ENCODE data around the gene SGO1. TPM values are rescaled to one million over a fixed set of nuclear protein-coding genes. Genes with fewer than 3 reads are reported as not detected.
A peak's percentile ranks its signal among the peaks of the same experiment; 100 is the strongest.
"Not testable (repeated sequence)": the region's sequence is repeated elsewhere in the genome, so short reads cannot be mapped to it uniquely, and the experiment has no call there.

The SGO1 gene
- total RNA-seq, 1 experiment from 2014 or later: 22.4 TPM

DNA sequence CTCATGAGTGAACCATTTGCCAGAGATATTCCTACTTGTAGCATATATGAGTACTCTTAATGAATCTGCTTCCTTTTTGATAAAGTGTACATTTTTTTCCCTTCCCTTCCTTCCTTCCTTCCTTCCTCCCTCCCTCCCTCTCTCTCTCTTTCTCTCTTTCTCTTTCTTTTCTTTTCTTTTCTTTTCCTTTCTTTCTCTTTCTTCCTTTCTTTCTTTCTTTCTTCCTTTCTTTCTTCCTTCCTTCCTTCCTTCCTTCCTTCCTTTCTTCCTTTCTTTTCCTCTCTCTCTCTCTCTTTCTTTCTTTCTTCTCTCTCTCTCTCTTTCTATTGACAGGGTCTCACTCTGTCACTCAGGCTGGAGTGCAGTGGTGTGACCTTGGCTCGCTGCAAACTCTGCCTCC lies 27.5 kb upstream of the SGO1 start:
- H3K4me3 ChIP-seq (ENCODE audit: low read length); H2AFZ ChIP-seq (ENCODE audit: low read length); H3K9me3 ChIP-seq (ENCODE audit: low read length); H3K79me2 ChIP-seq (ENCODE audit: low read length); DNase-seq; H3K27me3 ChIP-seq (ENCODE audit: low read length); H3K9me2 ChIP-seq (replicated peaks; ENCODE audit: insufficient read depth, low read length); H3K9ac ChIP-seq (ENCODE audit: low read length); H3K27ac ChIP-seq (ENCODE audit: low read length); H4K20me1 ChIP-seq (ENCODE audit: insufficient read depth, low read depth, low read length); H3K36me3 ChIP-seq (ENCODE audit: insufficient read depth, low read length); H3K4me2 ChIP-seq (ENCODE audit: low read depth, low read length, poor library complexity, severe bottlenecking); H3K4me1 ChIP-seq (ENCODE audit: low read length): not testable (repeated sequence)

DNA sequence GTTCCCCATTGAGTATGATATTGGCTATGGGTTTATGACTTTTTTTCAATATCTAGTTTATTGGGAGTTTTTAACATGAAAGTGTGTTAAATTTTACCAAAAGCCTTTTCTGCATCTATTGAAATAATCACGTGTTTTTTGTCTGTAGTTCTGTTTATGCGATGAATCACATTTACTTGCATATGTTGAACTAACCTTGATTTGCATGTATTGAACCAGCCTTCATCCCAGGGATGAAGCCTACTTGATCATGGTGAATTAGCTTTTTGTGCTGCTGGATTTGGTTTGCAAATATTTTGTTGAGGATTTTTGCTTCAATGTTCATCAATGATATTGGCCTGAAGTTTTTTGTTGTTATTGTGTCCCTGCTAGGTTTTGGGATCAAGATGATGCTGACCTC lies 21.9 kb upstream of the SGO1 start:
- H2AFZ ChIP-seq (ENCODE audit: low read length); H3K79me2 ChIP-seq (ENCODE audit: low read length); H3K9me2 ChIP-seq (replicated peaks; ENCODE audit: insufficient read depth, low read length); H3K4me3 ChIP-seq (ENCODE audit: low read length); H3K4me2 ChIP-seq (ENCODE audit: low read depth, low read length, poor library complexity, severe bottlenecking); DNase-seq; H3K27ac ChIP-seq (ENCODE audit: low read length); H3K9me3 ChIP-seq (ENCODE audit: low read length); H3K4me1 ChIP-seq (ENCODE audit: low read length); H3K9ac ChIP-seq (ENCODE audit: low read length); H3K27me3 ChIP-seq (ENCODE audit: low read length); H3K36me3 ChIP-seq (ENCODE audit: insufficient read depth, low read length); H4K20me1 ChIP-seq (ENCODE audit: insufficient read depth, low read depth, low read length): not testable (repeated sequence)

DNA sequence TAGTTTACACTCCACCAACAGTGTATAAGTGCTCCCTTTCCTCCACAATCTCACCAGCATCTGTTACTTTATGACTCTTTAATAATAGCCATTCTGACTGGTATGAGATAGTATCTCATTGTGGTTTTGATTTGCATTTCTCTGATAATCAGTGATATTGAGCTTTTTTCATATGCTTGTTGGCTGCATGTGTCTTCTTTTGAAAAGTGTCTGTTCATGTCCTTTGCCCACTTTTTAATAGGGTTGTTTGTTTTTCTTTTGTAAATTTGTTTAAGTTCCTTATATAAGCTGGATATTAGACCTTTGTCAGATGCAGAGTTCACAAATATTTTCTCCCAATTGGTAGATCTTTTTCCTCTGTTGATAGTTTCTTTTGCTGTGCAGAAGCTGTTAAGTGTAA lies 19.9 kb upstream of the SGO1 start:
- H3K27me3 ChIP-seq (ENCODE audit: low read length); H3K27ac ChIP-seq (ENCODE audit: low read length); H3K4me3 ChIP-seq (ENCODE audit: low read length); H3K4me2 ChIP-seq (ENCODE audit: low read depth, low read length, poor library complexity, severe bottlenecking); H3K79me2 ChIP-seq (ENCODE audit: low read length); H2AFZ ChIP-seq (ENCODE audit: low read length); H3K9me3 ChIP-seq (ENCODE audit: low read length); H3K4me1 ChIP-seq (ENCODE audit: low read length); H3K9me2 ChIP-seq (replicated peaks; ENCODE audit: insufficient read depth, low read length); H3K36me3 ChIP-seq (ENCODE audit: insufficient read depth, low read length); H4K20me1 ChIP-seq (ENCODE audit: insufficient read depth, low read depth, low read length); H3K9ac ChIP-seq (ENCODE audit: low read length); DNase-seq: not testable (repeated sequence)

DNA sequence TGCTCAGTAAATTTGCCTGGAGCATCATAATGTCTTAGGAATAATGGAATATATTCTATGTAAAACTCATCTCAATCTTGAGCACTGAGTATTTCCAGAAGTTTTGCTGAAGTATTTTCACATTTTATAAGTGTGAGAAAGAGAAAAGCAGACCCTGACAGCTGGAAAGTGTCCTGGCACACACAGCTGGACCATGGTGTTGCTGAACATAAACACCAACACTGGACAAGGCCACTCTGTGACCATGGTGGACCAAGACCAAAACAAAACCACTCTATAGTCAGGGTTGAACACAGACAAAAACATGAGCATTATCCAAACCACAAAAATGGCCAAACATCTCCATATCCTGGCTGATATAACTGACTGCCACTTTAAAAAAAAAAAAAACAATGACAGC lies 15.1 kb upstream of the SGO1 start:
- no peak overlapping the region for H3K27ac ChIP-seq (ENCODE audit: low read length)
- H3K9me2 ChIP-seq (replicated peaks; ENCODE audit: insufficient read depth, low read length): no peaks in the 10 kb centered on the region
- H2AFZ ChIP-seq (ENCODE audit: low read length): no peak overlapping the region
- no peaks in the 10 kb centered on the region for H4K20me1 ChIP-seq (ENCODE audit: insufficient read depth, low read depth, low read length)
- DNase-seq: no peak
- H3K4me3 ChIP-seq (ENCODE audit: low read length): no peak overlapping the region
- no peaks in the 10 kb centered on the region for H3K27me3 ChIP-seq (ENCODE audit: low read length)
- H3K36me3 ChIP-seq (ENCODE audit: insufficient read depth, low read length): no peaks in the 10 kb centered on the region
- H3K9ac ChIP-seq (ENCODE audit: low read length): no peak overlapping the region
- H3K4me2 ChIP-seq (ENCODE audit: low read depth, low read length, poor library complexity, severe bottlenecking): no peak overlapping the region
- H3K4me1 ChIP-seq (ENCODE audit: low read length): no peaks in the 10 kb centered on the region
- no peaks in the 10 kb centered on the region for H3K79me2 ChIP-seq (ENCODE audit: low read length)
- no peaks in the 10 kb centered on the region for H3K9me3 ChIP-seq (ENCODE audit: low read length)

DNA sequence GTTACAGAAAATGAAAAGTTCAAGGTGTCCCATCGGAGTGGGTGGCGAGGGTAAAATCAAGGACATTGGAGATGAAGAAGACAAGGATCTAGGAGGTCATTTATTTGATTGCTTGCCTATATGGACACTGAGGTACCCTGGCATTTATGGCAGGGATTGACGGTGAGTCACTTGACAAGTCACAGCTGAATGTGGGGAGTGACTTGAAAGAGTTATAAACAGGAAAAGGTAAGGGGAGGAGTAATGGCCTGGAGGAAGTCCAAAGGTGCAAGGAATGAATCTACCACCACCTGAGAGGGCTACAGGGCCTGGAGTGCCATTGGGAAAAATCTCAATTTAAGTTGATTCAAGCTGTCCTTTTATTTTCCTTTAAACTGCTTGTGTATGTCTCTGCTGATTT lies 11.8 kb upstream of the SGO1 start:
- H3K27me3 ChIP-seq (ENCODE audit: low read length): no peaks in the 10 kb centered on the region
- no peaks in the 10 kb centered on the region for H4K20me1 ChIP-seq (ENCODE audit: insufficient read depth, low read depth, low read length)
- no peak overlapping the region for H3K9ac ChIP-seq (ENCODE audit: low read length)
- no peak overlapping the region for H3K4me3 ChIP-seq (ENCODE audit: low read length)
- no peaks in the 10 kb centered on the region for H3K9me2 ChIP-seq (replicated peaks; ENCODE audit: insufficient read depth, low read length)
- H3K36me3 ChIP-seq (ENCODE audit: insufficient read depth, low read length): no peaks in the 10 kb centered on the region
- H2AFZ ChIP-seq (ENCODE audit: low read length): no peak overlapping the region
- no peak overlapping the region for H3K4me2 ChIP-seq (ENCODE audit: low read depth, low read length, poor library complexity, severe bottlenecking)
- H3K4me1 ChIP-seq (ENCODE audit: low read length): no peaks in the 10 kb centered on the region
- H3K9me3 ChIP-seq (ENCODE audit: low read length): no peaks in the 10 kb centered on the region
- H3K27ac ChIP-seq (ENCODE audit: low read length): no peak overlapping the region
- H3K79me2 ChIP-seq (ENCODE audit: low read length): no peaks in the 10 kb centered on the region
- DNase-seq: no peak

DNA sequence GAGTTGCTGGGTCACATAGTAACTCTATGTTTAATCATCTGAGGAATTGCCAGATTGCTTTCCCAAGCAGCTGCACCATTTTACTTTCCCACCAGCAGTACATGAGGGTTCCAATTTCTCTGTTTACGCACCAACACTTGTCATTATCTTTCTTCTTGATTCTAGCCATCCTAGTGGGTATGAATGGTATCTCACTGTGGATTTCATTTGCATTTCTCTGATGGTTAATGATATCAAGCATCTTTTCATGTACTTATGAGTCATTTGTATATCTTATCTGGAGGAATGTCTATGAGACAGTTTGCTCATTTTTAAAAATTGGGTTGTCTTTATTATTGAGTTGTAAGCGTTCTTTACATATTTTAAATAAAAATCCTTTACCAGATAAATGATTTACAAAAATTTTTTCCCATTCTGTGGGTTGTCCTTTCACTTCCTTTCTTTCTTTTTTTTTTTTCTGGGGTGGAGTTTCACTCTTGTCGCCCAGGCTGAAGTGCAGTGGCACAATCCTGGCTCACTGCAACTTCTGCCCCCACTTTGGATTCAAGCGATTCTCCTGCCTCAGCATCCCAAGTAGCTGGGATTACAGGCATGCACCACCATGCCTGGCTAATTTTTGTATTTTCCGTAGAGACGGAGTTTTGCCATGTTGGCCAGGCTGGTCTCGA lies 8.9 kb upstream of the SGO1 start:
- H3K4me1 ChIP-seq (ENCODE audit: low read length): no peaks in the 10 kb centered on the region
- no peak overlapping the region for H3K27ac ChIP-seq (ENCODE audit: low read length)
- H3K36me3 ChIP-seq (ENCODE audit: insufficient read depth, low read length): no peaks in the 10 kb centered on the region
- DNase-seq: no peak
- H3K4me2 ChIP-seq (ENCODE audit: low read depth, low read length, poor library complexity, severe bottlenecking): no peak overlapping the region
- H3K27me3 ChIP-seq (ENCODE audit: low read length): no peaks in the 10 kb centered on the region
- no peaks in the 10 kb centered on the region for H4K20me1 ChIP-seq (ENCODE audit: insufficient read depth, low read depth, low read length)
- no peak overlapping the region for H3K9ac ChIP-seq (ENCODE audit: low read length)
- H2AFZ ChIP-seq (ENCODE audit: low read length): no peak overlapping the region
- H3K79me2 ChIP-seq (ENCODE audit: low read length): no peaks in the 10 kb centered on the region
- no peaks in the 10 kb centered on the region for H3K9me2 ChIP-seq (replicated peaks; ENCODE audit: insufficient read depth, low read length)
- H3K4me3 ChIP-seq (ENCODE audit: low read length): no peak overlapping the region
- H3K9me3 ChIP-seq (ENCODE audit: low read length): no peaks in the 10 kb centered on the region

DNA sequence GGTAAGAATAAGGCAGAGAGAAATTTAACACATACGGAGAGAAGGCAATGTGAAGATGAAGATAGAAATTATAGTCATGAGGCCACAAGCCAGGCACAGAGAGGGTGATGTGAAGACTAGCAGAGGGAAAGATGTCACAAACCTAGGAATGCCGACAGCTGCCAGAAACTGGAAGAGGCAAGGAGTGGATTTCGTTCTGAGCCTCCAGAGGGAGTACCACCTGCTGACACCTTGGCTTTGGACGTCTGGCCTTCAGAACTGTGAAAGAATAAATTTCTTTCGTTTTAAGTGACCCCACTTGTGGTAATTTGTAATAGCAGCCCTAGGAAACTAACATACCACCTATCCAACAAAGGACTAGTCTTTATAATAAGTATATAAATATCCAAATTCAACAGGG lies 5.0 kb upstream of the SGO1 start:
- H3K9me3 ChIP-seq (ENCODE audit: low read length): no peaks in the 10 kb centered on the region
- H4K20me1 ChIP-seq (ENCODE audit: insufficient read depth, low read depth, low read length): no peaks in the 10 kb centered on the region
- no peak for DNase-seq
- no peaks in the 10 kb centered on the region for H3K9me2 ChIP-seq (replicated peaks; ENCODE audit: insufficient read depth, low read length)
- no peak overlapping the region for H3K9ac ChIP-seq (ENCODE audit: low read length)
- no peak overlapping the region for H2AFZ ChIP-seq (ENCODE audit: low read length)
- H3K4me1 ChIP-seq (ENCODE audit: low read length): peaks cover 10% of the 10 kb centered on the region
- H3K4me3 ChIP-seq (ENCODE audit: low read length): no peak overlapping the region
- no peak overlapping the region for H3K4me2 ChIP-seq (ENCODE audit: low read depth, low read length, poor library complexity, severe bottlenecking)
- no peak overlapping the region for H3K27ac ChIP-seq (ENCODE audit: low read length)
- H3K36me3 ChIP-seq (ENCODE audit: insufficient read depth, low read length): no peaks in the 10 kb centered on the region
- no peaks in the 10 kb centered on the region for H3K79me2 ChIP-seq (ENCODE audit: low read length)
- H3K27me3 ChIP-seq (ENCODE audit: low read length): no peaks in the 10 kb centered on the region

DNA sequence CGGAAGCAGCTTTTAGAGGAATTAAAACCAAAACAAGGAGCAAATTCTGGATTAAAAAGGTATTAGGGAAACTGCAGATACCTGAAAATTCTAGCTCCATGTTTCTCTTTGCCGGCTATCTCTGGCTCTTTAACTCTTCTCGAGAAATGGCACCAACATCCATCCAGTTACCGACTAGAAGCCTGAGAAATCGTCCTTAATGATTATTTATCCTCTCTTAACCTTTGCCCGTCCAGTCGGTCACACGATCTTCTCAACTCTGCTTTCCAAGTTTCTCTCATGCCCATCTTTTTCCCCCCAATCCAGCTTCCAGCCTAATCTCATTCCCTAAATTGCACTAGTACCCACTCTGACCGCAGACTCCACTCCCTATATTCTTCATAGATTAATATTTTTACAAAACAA lies 596 bp upstream of the SGO1 start:
- H3K79me2 ChIP-seq (ENCODE audit: low read length): peaks cover 39% of the 10 kb centered on the region
- peak overlapping the region; percentile 22; the same call in 1 of the 2 replicates for H2AFZ ChIP-seq (ENCODE audit: low read length)
- H3K4me3 ChIP-seq (ENCODE audit: low read length): peak overlapping the region; percentile 67
- no peak for DNase-seq
- H3K9me2 ChIP-seq (replicated peaks; ENCODE audit: insufficient read depth, low read length): no peaks in the 10 kb centered on the region
- H3K4me2 ChIP-seq (ENCODE audit: low read depth, low read length, poor library complexity, severe bottlenecking): peak overlapping the region; percentile 89
- H3K36me3 ChIP-seq (ENCODE audit: insufficient read depth, low read length): peaks cover 20% of the 10 kb centered on the region; the same call in 1 of the 2 replicates
- no peaks in the 10 kb centered on the region for H4K20me1 ChIP-seq (ENCODE audit: insufficient read depth, low read depth, low read length)
- H3K4me1 ChIP-seq (ENCODE audit: low read length): peaks cover 26% of the 10 kb centered on the region
- no peaks in the 10 kb centered on the region for H3K9me3 ChIP-seq (ENCODE audit: low read length)
- peak overlapping the region; percentile 80 for H3K27ac ChIP-seq (ENCODE audit: low read length)
- no peaks in the 10 kb centered on the region for H3K27me3 ChIP-seq (ENCODE audit: low read length)
- peak overlapping the region; percentile 71 for H3K9ac ChIP-seq (ENCODE audit: low read length)

DNA sequence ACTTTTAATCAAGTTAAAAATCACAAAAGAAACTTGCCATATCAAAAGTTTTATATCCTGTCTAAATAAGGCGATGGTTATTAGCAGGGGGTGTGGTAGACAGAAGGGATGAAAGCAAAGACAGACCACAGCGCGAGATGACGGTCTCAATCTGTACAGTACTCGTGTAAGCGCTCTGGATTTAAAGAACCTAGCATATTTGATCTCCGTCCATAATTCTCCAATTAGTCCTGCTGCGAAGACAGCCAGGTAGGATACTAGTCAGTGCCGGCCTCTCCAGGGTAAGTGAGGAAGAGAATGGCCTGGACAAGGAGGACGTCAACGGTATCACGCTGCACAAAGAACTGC lies 701 bp downstream of the SGO1 start:
- Histone ChIP-seq H3K79me2 (ENCODE audit: low read length) (peaks cover 52% of the 10 kb centered on the region), H3K9me3 (ENCODE audit: low read length) (no peaks in the 10 kb centered on the region), H4K20me1 (ENCODE audit: insufficient read depth, low read depth, low read length) (no peaks in the 10 kb centered on the region), H3K27me3 (ENCODE audit: low read length) (no peaks in the 10 kb centered on the region), H3K36me3 (ENCODE audit: insufficient read depth, low read length) (peaks cover 27% of the 10 kb centered on the region; the same call in 1 of the 2 replicates), H3K27ac (ENCODE audit: low read length) (peak overlapping the region; percentile 91), H3K4me1 (ENCODE audit: low read length) (peaks cover 26% of the 10 kb centered on the region), H3K9ac (ENCODE audit: low read length) (peak overlapping the region; percentile 94), H3K4me3 (ENCODE audit: low read length) (peak overlapping the region; percentile 87), H3K4me2 (ENCODE audit: low read depth, low read length, poor library complexity, severe bottlenecking) (peak overlapping the region; percentile 89), H2AFZ (ENCODE audit: low read length) (peak overlapping the region; percentile 60; the same call in 1 of the 2 replicates), H3K9me2 (replicated peaks; ENCODE audit: insufficient read depth, low read length) (no peaks in the 10 kb centered on the region)
- DNase-seq: peak; percentile 71
